Femur (tissue), 1 donor: ENCODE results near the gene RSPH10B.
"Not testable (repeated sequence)": the region's sequence is repeated elsewhere in the genome, so short reads cannot be mapped to it uniquely, and the experiment has no call there.

Source experiments
- DNase-seq: peaks from one replicate; pipeline ENCODE4 v3.0.0-alpha.2; 2017

RSPH10B gene

GRCh38 chr7:5970347-5970911 lies at the start of gene RSPH10B:
TSS of gene RSPH10B (minus strand) at chr7:5970689. CDS start at chr7:5967116, 3,573 bp downstream.
- not testable (repeated sequence) for DNase-seq

GRCh38 chr7:6016653-6016966 lies 46.1 kb upstream of the RSPH10B start:
- DNase-seq = no peak

- DNase-seq = peak; percentile 81
Measured at GRCh38 chr7:6015917-6016652, 45.6 kb upstream of the RSPH10B start.

GRCh38 chr7:6012355-6013104 lies 42.0 kb upstream of the RSPH10B start:
- DNase-seq = no peak

GRCh38 chr7:6011541-6011940 lies 41.1 kb upstream of the RSPH10B start:
- DNase-seq = no peak

GRCh38 chr7:6010370-6010769 lies 39.9 kb upstream of the RSPH10B start:
- DNase-seq = not testable (repeated sequence)

- peak; percentile 99 for DNase-seq
Measured at GRCh38 chr7:6008668-6009611, 38.5 kb upstream of the RSPH10B start, which contains the start of the genes AIMP2 and PMS2. TSS of gene AIMP2 (plus strand) at chr7:6009272. CDS start at chr7:6009364, 92 bp downstream. TSS of gene PMS2 (minus strand) at chr7:6009049. CDS start at chr7:6009019, 30 bp downstream.

- not testable (repeated sequence) for DNase-seq
Measured at GRCh38 chr7:6007835-6008590, 37.5 kb upstream of the RSPH10B start.

- DNase-seq = no peak
Measured at GRCh38 chr7:6007386-6007785, 36.9 kb upstream of the RSPH10B start.

GRCh38 chr7:5997210-5997808 lies 26.8 kb upstream of the RSPH10B start:
- DNase-seq = peak; percentile 64

- not testable (repeated sequence) for DNase-seq
Measured at GRCh38 chr7:5987061-5987460, 16.6 kb upstream of the RSPH10B start.

GRCh38 chr7:5979680-5980314 lies 9.3 kb upstream of the RSPH10B start:
- DNase-seq = not testable (repeated sequence)

GRCh38 chr7:5973580-5973979 lies 3.1 kb upstream of the RSPH10B start:
- DNase-seq = not testable (repeated sequence)

- DNase-seq = not testable (repeated sequence)
Measured at GRCh38 chr7:5963810-5964209, 6.7 kb downstream of the RSPH10B start.

GRCh38 chr7:5963205-5963604 lies 7.3 kb downstream of the RSPH10B start:
- DNase-seq = not testable (repeated sequence)

- not testable (repeated sequence) for DNase-seq
Measured at GRCh38 chr7:5934945-5935450, 35.5 kb downstream of the RSPH10B start.

- DNase-seq = not testable (repeated sequence)
Measured at GRCh38 chr7:5931905-5932644, 38.4 kb downstream of the RSPH10B start.

- DNase-seq = peak; percentile 15
Measured at GRCh38 chr7:5931250-5931649, 39.2 kb downstream of the RSPH10B start.

GRCh38 chr7:5930290-5930689 lies 40.2 kb downstream of the RSPH10B start:
- not testable (repeated sequence) for DNase-seq
